K562 (cell line): ENCODE results near the gene AMH. TPM values are rescaled to one million over a fixed set of nuclear protein-coding genes. Genes with fewer than 3 reads are reported as not detected.

Source experiments
- C11orf30 ChIP-seq: fragments of 450-650 bp; IDR thresholded peaks from 2 replicates; pipeline ENCODE4 v1.6.1; 2016; ENCODE audit warnings: low read depth, mild to moderate bottlenecking
- FOS ChIP-seq: IDR thresholded peaks from 3 replicates; pipeline ENCODE4 v1.6.1; 2011; ENCODE audit not compliant: insufficient read length; ENCODE audit errors: extremely low read depth
- MAFF ChIP-seq: IDR thresholded peaks from 2 replicates; pipeline ENCODE4 v1.6.1; 2012; ENCODE audit warnings: low read length, improper control_type of control experiment
- MCM5 ChIP-seq: fragments of 450-650 bp; IDR thresholded peaks from 2 replicates; pipeline ENCODE4 v1.6.1; 2016; ENCODE audit warnings: low read depth
- NCOA6 ChIP-seq: fragments of 450-650 bp; IDR thresholded peaks from 2 replicates; pipeline ENCODE4 v1.6.1; 2017; ENCODE audit warnings: mild to moderate bottlenecking
- NFYB ChIP-seq: IDR thresholded peaks from 2 replicates; pipeline ENCODE4 v1.6.1; 2011; ENCODE audit warnings: mild to moderate bottlenecking, moderate library complexity; ENCODE audit not compliant: insufficient read length; ENCODE audit errors: extremely low read depth
- REST ChIP-seq, 2 experiments: fragments of 450-650 bp; formaldehyde crosslinking in 1 of 2; IDR thresholded peaks; 2 replicates each; pipeline versions ENCODE4 v1.4.0 to v1.6.1; 2014 to 2020; ENCODE audit warnings: mild to moderate bottlenecking in 2 of 2, borderline replicate concordance in 1 of 2, low read depth in 1 of 2
- SMARCA4 ChIP-seq: fragments of 450-650 bp; IDR thresholded peaks from 2 replicates; pipeline ENCODE4 v1.6.1; 2016
- SMARCA5 ChIP-seq: fragments of 450-650 bp; IDR thresholded peaks from 2 replicates; pipeline ENCODE4 v1.6.1; 2016
- TAL1 ChIP-seq: fragments of 450-650 bp; IDR thresholded peaks from 2 replicates; pipeline ENCODE4 v1.6.1; 2016; ENCODE audit warnings: mild to moderate bottlenecking
- ZNF197 ChIP-seq: fragments of 200-800 bp; sonication (Bioruptor generic); IDR thresholded peaks from 2 replicates; pipeline ENCODE4 v1.6.1; 2016; ENCODE audit warnings: low read depth, missing genetic modification characterization, missing compliant biosample characterization
- ZNF436 ChIP-seq: fragments of 250-450, 450-650 bp; sonication (Bioruptor Pico); formaldehyde crosslinking; IDR thresholded peaks from 2 replicates; pipeline ENCODE4 v1.7.0; 2020; ENCODE audit warnings: mild to moderate bottlenecking
- polyA plus RNA-seq, 8 experiments: library from polyadenylated mRNA; depleted of rRNA in 4 of 8; stranded (reverse) in 5 of 8; unstranded in 3 of 8; fragments of >200 nt; fragmentation: Nextera tagmentation in 2 of 8; fragmentation: Illumina TruSeq in 1 of 8; extraction: Ambion mirVana in 2 of 8; extraction: Trizol in 1 of 8; gene quantifications; 2 replicates each; pipeline versions ENCODE4 v1.2.1 to v1.2.3, GENCODE V29; 2011 to 2014; ENCODE audit warnings: inconsistent platforms in 1 of 8, missing spikeins in 1 of 8
- total RNA-seq, 7 experiments: library from RNA; depleted of rRNA in 6 of 7; stranded (reverse); fragments of >200 nt in 6 of 7; fragmentation: Illumina TruSeq in 2 of 7; extraction: Trizol in 2 of 7; gene quantifications; 2 replicates each; pipeline versions ENCODE4 v1.2.1 to v1.2.3, GENCODE V29; 2011 to 2021; ENCODE audit warnings: low replicate concordance in 1 of 7
- TF ChIP-seq, protein P1 (sequence below): IDR thresholded peaks from 2 replicates; pipeline ENCODE4 v1.6.1; 2016; ENCODE audit warnings: missing genetic modification characterization, missing compliant biosample characterization
- TF ChIP-seq, protein P2 (sequence below): fragments of 200-800 bp; sonication (Bioruptor generic); IDR thresholded peaks from 2 replicates; pipeline ENCODE4 v1.6.1; 2017; ENCODE audit warnings: missing genetic modification characterization, missing compliant biosample characterization

AMH gene
- total and polyA plus RNA-seq, 9 of the 15 experiments (the other 6 are each of a cell fraction or from before 2014, with no cell fraction given) = 0.29 to 27.4 (median 2.6) TPM; not detected in 2

DNA sequence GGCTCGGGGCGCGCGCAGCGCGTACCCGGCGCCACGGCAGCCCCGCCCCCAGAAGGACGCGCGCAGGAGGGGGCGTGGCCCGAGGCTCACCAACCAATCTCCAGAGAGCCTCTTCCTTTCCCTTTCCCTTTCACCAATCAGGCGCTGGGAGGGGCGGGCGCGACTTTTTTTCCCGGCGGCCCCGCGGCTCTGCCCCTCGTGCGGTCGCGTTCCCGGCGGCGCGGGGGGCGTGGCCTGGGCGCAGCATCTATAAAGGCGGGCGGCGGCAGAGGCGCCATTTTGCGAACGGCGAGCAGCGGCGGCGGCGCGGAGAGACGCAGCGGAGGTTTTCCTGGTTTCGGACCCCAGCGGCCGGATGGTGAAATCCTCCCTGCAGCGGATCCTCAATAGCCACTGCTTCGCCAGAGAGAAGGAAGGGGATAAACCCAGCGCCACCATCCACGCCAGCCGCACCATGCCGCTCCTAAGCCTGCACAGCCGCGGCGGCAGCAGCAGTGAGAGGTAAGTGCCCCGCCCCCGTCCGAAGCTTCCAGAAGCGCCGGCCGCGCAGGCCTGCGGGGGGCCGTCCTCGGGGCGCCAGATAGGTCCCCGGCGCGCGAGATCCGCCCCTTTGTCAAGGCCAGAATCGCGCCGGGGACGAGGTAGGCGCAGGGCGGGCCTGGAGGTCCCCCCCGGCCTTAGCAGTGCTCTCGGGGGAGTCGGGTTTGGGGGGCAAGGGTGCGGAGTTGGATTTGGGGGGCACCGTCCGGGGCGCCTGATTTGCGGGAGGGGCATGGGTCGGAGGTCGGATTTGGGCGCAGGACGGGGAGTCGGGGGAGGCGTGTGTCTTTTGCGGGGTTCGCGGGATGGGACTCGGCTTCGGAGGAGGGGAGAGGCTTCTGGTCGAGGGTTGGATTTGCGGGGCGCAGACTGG is 20.4 kb downstream of the AMH start (continued):
- TF ChIP-seq, protein P1, sequence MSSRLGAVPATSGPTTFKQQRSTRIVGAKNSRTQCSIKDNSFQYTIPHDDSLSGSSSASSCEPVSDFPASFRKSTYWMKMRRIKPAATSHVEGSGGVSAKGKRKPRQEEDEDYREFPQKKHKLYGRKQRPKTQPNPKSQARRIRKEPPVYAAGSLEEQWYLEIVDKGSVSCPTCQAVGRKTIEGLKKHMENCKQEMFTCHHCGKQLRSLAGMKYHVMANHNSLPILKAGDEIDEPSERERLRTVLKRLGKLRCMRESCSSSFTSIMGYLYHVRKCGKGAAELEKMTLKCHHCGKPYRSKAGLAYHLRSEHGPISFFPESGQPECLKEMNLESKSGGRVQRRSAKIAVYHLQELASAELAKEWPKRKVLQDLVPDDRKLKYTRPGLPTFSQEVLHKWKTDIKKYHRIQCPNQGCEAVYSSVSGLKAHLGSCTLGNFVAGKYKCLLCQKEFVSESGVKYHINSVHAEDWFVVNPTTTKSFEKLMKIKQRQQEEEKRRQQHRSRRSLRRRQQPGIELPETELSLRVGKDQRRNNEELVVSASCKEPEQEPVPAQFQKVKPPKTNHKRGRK (tag) = no peak
- TF ChIP-seq, protein P2, sequence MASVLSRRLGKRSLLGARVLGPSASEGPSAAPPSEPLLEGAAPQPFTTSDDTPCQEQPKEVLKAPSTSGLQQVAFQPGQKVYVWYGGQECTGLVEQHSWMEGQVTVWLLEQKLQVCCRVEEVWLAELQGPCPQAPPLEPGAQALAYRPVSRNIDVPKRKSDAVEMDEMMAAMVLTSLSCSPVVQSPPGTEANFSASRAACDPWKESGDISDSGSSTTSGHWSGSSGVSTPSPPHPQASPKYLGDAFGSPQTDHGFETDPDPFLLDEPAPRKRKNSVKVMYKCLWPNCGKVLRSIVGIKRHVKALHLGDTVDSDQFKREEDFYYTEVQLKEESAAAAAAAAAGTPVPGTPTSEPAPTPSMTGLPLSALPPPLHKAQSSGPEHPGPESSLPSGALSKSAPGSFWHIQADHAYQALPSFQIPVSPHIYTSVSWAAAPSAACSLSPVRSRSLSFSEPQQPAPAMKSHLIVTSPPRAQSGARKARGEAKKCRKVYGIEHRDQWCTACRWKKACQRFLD (CRISPR knock-in tag) = peak; percentile 94
- TF ChIP-seq ZNF436 (CRISPR knock-in tag) (no peak), TAL1 (no peak), REST (IDR thresholded peaks at IDR 0.05; ENCODE audit: borderline replicate concordance) (no peak), REST (CRISPR knock-in tag; IDR thresholded peaks at IDR 0.05; ENCODE audit: low read depth) (no peak), MCM5 (no peak), FOS (peak; percentile 80), NCOA6 (no peak), NFYB (peak; percentile 58), ZNF197 (peak; percentile 94; the same call in 1 of the 2 replicates), C11orf30 (no peak), SMARCA4 (no peak), SMARCA5 (0 out of 2 replicates have a peak, but pooled peaks have one; percentile 40), MAFF (no peak)
